NCI-H1436 (cell line): ENCODE results near the gene ZNF286A.
"Not testable (repeated sequence)": the region's sequence is repeated elsewhere in the genome, so short reads cannot be mapped to it uniquely, and the experiment has no call there.

Experiments
- DNase-seq: peaks from one replicate; lab custom pipeline; 2025; lab: John Stamatoyannopoulos, UW

Gene ZNF286A

DNA sequence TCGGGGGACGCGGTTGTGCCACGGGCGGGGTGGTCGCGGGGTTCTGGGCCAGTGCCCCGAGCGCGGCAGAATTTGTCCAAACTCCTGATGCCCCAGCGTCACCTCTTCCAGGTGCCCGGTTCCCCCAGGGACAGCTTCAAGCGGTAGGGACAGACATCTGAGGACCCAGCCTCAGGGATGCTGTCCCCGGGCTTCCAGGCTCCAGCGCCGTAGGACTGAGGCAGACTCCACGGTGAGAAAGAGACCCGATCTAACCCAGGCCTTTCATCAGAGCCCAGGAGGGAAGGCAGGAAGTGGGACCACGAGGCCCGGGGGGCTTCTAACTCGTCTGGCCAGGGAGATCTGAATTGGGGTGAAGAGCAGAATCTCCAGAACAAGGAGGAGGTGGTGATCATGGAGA, 385 bp downstream of the ZNF286A start:
- DNase-seq: not testable (repeated sequence)

- not testable (repeated sequence) for DNase-seq
Observed at GRCh38 chr17:15704239-15704638, 4.7 kb downstream of the ZNF286A start.

DNA sequence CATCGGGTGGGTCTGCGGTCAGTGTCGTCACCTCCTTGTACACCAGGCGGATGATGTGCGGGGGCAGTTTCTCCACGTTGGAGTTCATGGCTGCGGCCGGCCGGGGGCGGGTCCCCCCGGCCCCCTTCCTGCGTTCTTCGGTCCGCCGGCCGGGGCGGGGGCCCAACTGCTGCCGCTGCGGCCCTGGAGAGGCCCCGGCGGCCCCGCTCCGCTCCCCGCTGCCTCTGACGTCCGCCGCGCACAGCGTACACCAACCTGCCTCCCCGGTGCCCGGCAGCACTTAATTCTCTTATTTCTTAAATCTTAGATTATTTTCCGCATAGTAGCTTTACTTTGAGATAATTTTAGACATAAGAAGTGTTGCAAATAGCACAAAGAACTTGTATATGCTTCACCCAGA, 5.3 kb downstream of the ZNF286A start:
- DNase-seq: not testable (repeated sequence)

DNA sequence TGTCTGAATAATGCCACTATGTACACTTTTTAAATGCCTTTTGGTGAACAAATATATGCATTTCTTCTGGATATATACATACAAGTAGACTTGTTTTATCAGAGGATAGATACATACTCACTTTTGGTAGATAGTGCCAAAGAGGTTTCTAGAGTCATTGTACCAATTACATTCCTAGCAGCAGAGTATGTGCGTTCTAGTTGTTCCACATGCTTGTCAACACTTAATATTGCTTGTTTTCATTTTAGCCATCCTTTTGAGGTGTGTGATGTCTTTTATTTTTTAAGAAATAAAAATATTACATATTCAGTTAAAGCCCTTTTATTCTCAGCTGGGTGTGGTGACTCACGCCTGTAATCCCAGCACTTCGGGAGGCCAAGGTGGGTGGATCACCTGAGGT, 9.3 kb downstream of the ZNF286A start:
- not testable (repeated sequence) for DNase-seq

GRCh38 chr17:15716601-15717563, 17.3 kb downstream of the ZNF286A start:
- not testable (repeated sequence) for DNase-seq

- DNase-seq: not testable (repeated sequence)
Observed at GRCh38 chr17:15730535-15730934, 31.0 kb downstream of the ZNF286A start.

GRCh38 chr17:15731900-15732299, 32.3 kb downstream of the ZNF286A start, which contains the start of gene TBC1D26:
TBC1D26 (plus strand) TSS chr17:15732283; CDS start chr17:15735349, 3,066 bp downstream.
- not testable (repeated sequence) for DNase-seq

DNA sequence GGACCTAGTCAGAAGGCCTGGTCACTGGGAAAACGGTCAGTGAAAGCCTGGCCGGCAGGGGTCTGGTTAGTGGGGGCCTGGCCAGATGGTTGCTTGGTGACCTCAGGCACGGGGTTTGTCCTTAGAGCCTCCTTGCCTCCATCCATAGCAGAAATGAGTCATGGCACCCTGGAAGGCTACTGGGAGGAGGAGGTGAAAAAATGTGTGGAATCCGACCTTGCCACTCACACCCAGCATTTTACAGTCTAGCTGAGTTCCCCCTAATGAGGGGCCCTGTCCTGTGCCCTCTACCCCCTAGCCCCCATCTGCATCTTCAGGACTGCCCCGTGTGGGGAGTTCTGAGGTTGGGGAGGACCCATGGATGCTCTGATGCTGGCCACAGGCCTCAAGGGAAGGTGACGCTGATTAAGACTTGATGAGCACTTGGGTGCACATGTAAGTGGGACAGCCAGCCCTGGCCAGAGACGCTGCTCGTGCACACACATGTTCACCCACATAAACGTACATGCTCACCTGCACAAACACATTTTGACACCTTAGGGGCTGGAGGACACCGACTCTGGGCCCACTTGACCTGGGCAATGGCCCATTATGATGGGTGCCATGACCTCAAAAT, 33.7 kb downstream of the ZNF286A start:
- DNase-seq: not testable (repeated sequence)

DNA sequence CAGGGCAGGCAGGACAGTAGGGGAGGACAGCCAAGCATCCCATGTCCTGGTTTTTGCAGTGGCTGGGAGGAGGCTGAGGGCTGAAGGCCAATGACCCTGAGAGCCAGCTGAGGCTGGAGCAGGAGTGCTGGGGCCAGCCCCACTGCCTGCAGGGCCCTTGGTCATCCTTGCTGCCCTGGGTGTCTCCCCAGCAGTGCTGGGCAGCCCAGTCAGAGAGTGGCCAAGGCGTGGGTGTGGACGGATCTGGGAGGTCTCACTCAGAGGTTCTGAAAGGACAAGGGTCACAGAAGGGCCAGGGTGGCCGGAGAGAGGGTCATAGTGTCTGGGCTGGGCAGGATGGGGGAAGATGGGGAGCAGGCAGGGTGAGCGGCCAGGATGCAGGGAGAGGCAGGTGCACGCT, 37.0 kb downstream of the ZNF286A start:
- DNase-seq: not testable (repeated sequence)

- no peak for DNase-seq
Observed at GRCh38 chr17:15738066-15738465, 38.5 kb downstream of the ZNF286A start.

GRCh38 chr17:15739259-15739658, 39.7 kb downstream of the ZNF286A start:
- DNase-seq: not testable (repeated sequence)

DNA sequence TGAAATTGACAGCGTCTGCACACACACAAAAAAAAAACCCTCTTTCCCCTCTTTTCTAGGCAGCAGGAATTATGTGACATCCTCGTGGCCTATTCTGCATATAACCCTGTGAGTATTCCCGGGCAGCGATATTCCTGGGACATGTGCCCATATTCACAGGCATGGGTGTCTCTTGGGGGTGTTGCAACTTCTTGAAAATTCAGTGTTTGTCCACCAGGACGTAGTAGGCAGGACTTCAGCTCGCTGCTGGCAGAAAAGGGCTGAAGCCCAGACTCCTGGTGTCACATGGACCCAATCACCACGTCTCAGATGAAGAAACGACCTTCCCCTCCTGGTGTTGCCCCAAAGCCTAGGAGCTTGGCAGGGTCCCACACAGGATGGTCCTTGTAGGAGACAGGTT, 40.5 kb downstream of the ZNF286A start:
- not testable (repeated sequence) for DNase-seq

DNA sequence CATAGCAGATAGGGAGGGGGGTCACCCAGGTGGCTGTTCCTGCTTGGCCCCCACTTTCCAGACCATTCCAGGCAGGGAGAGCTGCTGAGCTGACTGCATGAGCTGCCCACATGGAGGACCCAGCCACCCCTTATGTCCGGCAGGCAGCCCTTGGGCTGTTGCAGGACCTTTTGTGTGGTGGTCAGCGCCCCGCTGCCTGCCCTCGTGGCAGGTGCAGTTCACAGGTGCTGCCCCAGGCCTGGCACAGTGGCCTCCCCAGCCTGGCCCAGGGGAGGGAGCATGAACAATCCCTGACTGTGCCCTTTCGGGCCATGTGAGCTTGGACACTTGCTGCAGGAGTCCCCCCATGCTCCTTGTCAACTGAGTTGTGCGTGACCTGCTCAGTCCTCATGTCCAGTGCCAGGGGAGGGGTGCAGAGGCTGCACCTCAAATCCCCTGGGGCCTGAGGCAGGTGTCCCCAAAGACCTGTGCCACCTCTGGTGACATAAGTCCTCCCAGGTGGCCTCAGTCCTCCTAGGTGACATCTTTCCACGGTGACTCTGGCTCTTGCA, 41.1 kb downstream of the ZNF286A start:
- DNase-seq: no peak

GRCh38 chr17:15741624-15742023, 42.1 kb downstream of the ZNF286A start:
- no peak for DNase-seq

GRCh38 chr17:15742051-15742795, 42.7 kb downstream of the ZNF286A start:
- DNase-seq: no peak

- no peak for DNase-seq
Observed at GRCh38 chr17:15742921-15743320, 43.4 kb downstream of the ZNF286A start.

DNA sequence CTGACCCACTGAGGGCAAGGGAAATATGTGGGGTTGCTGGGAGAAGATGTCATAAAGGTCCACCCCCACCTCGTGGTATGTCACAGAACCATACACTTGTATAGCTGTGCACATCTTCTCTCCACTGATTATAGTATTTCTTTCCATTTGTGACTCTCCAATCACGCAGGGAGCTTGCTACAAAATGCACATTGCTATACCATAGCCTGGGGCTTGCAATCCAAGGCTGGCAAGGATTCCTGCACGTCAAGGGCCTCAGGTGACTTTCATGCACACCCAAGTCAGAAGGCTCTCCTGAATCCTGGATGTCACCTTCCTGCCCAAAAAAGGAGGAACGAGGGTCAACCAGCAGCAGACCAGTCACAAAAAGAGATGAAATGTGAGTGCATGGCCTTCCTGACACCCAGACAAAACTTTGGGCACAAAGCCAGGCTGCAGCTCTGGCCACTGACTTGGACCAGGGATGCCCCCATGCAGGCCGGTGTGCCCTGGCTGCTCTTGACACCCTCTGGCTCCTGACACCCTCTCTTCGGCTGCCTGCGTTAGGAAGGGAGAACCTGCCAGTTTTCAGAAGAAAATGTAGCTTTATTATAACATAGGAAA, 44.6 kb downstream of the ZNF286A start:
- DNase-seq: no peak

GRCh38 chr17:15744885-15745284, 45.3 kb downstream of the ZNF286A start:
- DNase-seq: peak; percentile 65

GRCh38 chr17:15749403-15749802, 49.9 kb downstream of the ZNF286A start:
- DNase-seq: not testable (repeated sequence)

DNA sequence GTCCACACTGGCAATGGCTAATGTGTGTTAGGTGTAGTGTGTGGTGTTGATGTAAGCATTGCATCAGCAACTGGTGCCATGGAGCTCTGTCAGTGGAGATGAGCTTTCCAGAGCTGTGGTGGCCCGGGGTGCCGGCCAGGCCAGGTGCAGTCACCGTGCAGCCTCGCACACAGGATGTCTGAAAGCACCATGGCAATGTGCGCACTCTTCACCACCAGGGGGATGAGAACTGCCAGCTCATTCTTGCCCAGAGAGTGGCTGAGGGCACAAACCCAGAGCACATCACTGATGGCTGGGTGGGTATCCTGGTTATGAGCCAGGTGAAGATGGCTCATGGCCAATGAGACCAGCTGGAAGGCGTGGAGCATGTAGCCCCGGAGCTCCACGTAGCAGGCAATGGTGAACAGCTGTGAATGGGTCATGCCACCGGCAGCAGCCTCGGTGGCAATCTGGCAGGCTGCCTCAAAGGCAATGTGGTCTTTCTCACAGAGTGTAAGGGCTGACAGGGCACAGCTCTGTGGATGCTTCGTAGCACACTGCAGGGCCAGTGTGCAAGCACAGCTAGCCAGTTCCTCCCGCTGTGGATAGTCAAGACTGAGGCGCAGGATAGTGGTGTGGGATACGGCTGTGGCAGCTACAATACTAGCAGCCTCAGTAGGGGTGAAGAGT, 69.4 kb downstream of the ZNF286A start:
- not testable (repeated sequence) for DNase-seq
